ENCODE results near the gene LRRC46. TPM values are rescaled to one million over a fixed set of nuclear protein-coding genes. Genes with fewer than 3 reads are reported as not detected.

The LRRC46 gene
- total and polyA plus RNA-seq, 2 of the 13 experiments (the other 11 are each of a cell fraction or from before 2014, with no cell fraction given) = 0.09 TPM

GRCh38 chr17:47785538-47786123 lies 45.8 kb upstream of the LRRC46 start (continued):
- no peak for TF ChIP-seq KDM6A (CRISPR knock-in tag; IDR thresholded peaks at IDR 0.05; ENCODE audit: low read depth)
- TF ChIP-seq SOX5 (CRISPR knock-in tag; IDR thresholded peaks at IDR 0.05; ENCODE audit: borderline replicate concordance) = no peak
- no peak for TF ChIP-seq HNRNPLL (IDR thresholded peaks at IDR 0.05; ENCODE audit: low read depth, low read length, poor library complexity, severe bottlenecking)
- no peak for TF ChIP-seq HINFP (CRISPR knock-in tag; IDR thresholded peaks at IDR 0.05; ENCODE audit: low read depth)
- TF ChIP-seq, protein P1, sequence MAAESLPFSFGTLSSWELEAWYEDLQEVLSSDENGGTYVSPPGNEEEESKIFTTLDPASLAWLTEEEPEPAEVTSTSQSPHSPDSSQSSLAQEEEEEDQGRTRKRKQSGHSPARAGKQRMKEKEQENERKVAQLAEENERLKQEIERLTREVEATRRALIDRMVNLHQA (CRISPR knock-in tag; IDR thresholded peaks at IDR 0.05) = no peak
- no peak for TF ChIP-seq ZFP82 (CRISPR knock-in tag; IDR thresholded peaks at IDR 0.05; ENCODE audit: borderline replicate concordance)
- TF ChIP-seq MTF2 (CRISPR knock-in tag; IDR thresholded peaks at IDR 0.05; ENCODE audit: borderline replicate concordance) = no peak
- TF ChIP-seq, protein P2, sequence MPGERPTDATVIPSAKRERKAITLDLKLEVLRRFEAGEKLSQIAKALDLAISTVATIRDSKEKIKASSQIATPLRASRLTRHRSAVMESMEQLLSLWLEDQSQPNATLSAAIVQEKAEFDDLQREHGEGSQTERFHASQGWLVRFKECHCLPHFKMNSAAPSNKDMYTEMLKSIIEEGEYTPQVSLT (CRISPR knock-in tag; IDR thresholded peaks at IDR 0.05; ENCODE audit: borderline replicate concordance, low read depth) = no peak
- no peak for TF ChIP-seq ZNF350 (CRISPR knock-in tag; IDR thresholded peaks at IDR 0.05; ENCODE audit: borderline replicate concordance, low read depth)
- TF ChIP-seq, protein P3, sequence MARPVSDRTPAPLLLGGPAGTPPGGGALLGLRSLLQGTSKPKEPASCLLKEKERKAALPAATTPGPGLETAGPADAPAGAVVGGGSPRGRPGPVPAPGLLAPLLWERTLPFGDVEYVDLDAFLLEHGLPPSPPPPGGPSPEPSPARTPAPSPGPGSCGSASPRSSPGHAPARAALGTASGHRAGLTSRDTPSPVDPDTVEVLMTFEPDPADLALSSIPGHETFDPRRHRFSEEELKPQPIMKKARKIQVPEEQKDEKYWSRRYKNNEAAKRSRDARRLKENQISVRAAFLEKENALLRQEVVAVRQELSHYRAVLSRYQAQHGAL (CRISPR knock-in tag; IDR thresholded peaks at IDR 0.05; ENCODE audit: not compliant biosample characterization) = no peak
- no peak for TF ChIP-seq RFXAP (CRISPR knock-in tag; IDR thresholded peaks at IDR 0.05; ENCODE audit: borderline replicate concordance)
- no peak for TF ChIP-seq NKX3-1 (CRISPR knock-in tag; IDR thresholded peaks at IDR 0.05)
- TF ChIP-seq MYC (CRISPR knock-in tag; IDR thresholded peaks at IDR 0.05; ENCODE audit: borderline replicate concordance) = no peak
- TF ChIP-seq ZNF709 (CRISPR knock-in tag; IDR thresholded peaks at IDR 0.05) = no peak
- peak; percentile 43; the same call in 1 of the 2 replicates for TF ChIP-seq ZNF670 (CRISPR knock-in tag; IDR thresholded peaks at IDR 0.05; ENCODE audit: borderline replicate concordance)
- TF ChIP-seq ZMAT3 (CRISPR knock-in tag; conservative IDR thresholded peaks at IDR 0.05) = peak; percentile 55; the same call in 1 of the 2 replicates
- TF ChIP-seq DR1 (CRISPR knock-in tag; IDR thresholded peaks at IDR 0.05) = no peak
- no peak for TF ChIP-seq RCOR2 (CRISPR knock-in tag; IDR thresholded peaks at IDR 0.05)
- TF ChIP-seq, protein P4, sequence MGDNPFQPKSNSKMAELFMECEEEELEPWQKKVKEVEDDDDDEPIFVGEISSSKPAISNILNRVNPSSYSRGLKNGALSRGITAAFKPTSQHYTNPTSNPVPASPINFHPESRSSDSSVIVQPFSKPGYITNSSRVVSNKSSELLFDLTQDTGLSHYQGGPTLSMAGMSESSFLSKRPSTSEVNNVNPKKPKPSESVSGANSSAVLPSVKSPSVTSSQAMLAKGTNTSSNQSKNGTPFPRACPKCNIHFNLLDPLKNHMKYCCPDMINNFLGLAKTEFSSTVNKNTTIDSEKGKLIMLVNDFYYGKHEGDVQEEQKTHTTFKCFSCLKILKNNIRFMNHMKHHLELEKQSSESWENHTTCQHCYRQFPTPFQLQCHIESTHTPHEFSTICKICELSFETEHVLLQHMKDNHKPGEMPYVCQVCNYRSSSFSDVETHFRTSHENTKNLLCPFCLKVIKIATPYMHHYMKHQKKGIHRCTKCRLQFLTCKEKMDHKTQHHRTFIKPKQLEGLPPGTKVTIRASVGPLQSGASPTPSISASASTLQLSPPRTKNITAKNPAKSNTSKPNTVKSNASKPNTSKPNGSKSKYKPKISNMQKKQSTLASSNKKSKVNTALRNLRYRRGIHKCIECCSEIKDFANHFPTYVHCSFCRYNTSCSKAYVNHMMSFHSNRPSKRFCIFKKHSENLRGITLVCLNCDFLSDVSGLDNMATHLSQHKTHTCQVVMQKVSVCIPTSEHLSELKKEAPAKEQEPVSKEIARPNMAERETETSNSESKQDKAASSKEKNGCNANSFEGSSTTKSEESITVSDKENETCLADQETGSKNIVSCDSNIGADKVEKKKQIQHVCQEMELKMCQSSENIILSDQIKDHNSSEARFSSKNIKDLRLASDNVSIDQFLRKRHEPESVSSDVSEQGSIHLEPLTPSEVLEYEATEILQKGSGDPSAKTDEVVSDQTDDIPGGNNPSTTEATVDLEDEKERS (CRISPR knock-in tag; IDR thresholded peaks at IDR 0.05) = no peak
- no peak for TF ChIP-seq HNF1B (CRISPR knock-in tag; IDR thresholded peaks at IDR 0.05)
- no peak for TF ChIP-seq CHD4 (IDR thresholded peaks at IDR 0.05; ENCODE audit: borderline replicate concordance, low read length)
- TF ChIP-seq MIER3 (CRISPR knock-in tag; IDR thresholded peaks at IDR 0.05; ENCODE audit: borderline replicate concordance) = peak; percentile 67; the same call in 1 of the 2 replicates
- TF ChIP-seq NFYB (CRISPR knock-in tag; IDR thresholded peaks at IDR 0.05) = peak; percentile 24; the same call in 1 of the 2 replicates

All from HepG2 (cell line).